Thoracic aorta (tissue), 2 donors: ENCODE data around the gene CCDC167. TPM values are rescaled to one million over a fixed set of nuclear protein-coding genes. Genes with fewer than 3 reads are reported as not detected.

Source experiments
- ATAC-seq: fragments of 150-250 bp; one replicate; pipeline ENCODE4 v1.8.0; 2017; ENCODE audit warnings: low read depth; ENCODE audit not compliant: insufficient number of reproducible peaks, low FRiP score
- DNase-seq: peaks from one replicate; pipeline ENCODE4 v3.0.0-alpha.2; 2020; ENCODE audit warnings: low spot score
- H3K27ac ChIP-seq, 2 donors: fragments of 200-600 bp; sonication (generic); 1 replicate in 1 of 2; 2 replicates in 1 of 2; pipeline ENCODE4 v1.5.1; 2016; ENCODE audit warnings: mild to moderate bottlenecking in 2 of 2, moderate library complexity in 2 of 2
- H3K27me3 ChIP-seq: fragments of 200-600 bp; sonication (generic); replicated peaks from 2 replicates; pipeline ENCODE4 v1.6.0; 2016; ENCODE audit warnings: mild to moderate bottlenecking; ENCODE audit not compliant: insufficient read depth
- H3K36me3 ChIP-seq: fragments of 200-600 bp; sonication (generic); one replicate; pipeline ENCODE4 v1.5.1; 2016
- H3K4me1 ChIP-seq, 2 donors: fragments of 200-600 bp; sonication (generic); 1 replicate in 1 of 2; 2 replicates in 1 of 2; pipeline versions ENCODE4 v1.5.1 to v1.6.0; 2016; ENCODE audit warnings: low read depth in 2 of 2, mild to moderate bottlenecking in 1 of 2; ENCODE audit not compliant: control insufficient read depth in 1 of 2
- H3K4me3 ChIP-seq: fragments of 200-600 bp; sonication (generic); 2 replicates; pipeline ENCODE4 v1.5.1; 2016; ENCODE audit warnings: mild to moderate bottlenecking
- H3K9me3 ChIP-seq: fragments of 200-600 bp; sonication (generic); 2 replicates; pipeline ENCODE4 v1.5.1; 2016
- CTCF ChIP-seq: fragments of 200-600 bp; sonication (generic); IDR thresholded peaks from one replicate; pipeline ENCODE4 v1.5.1; 2019; ENCODE audit warnings: antibody characterized with exemption
- total RNA-seq, 2 donors: library from RNA; depleted of rRNA; stranded (reverse); fragments of >200 nt; gene quantifications; one replicate each; pipeline versions ENCODE4 v1.1.0 to v1.2.3, GENCODE V29; 2016

Gene CCDC167
- total RNA-seq, 2 donors from 2014 or later, result 14.4 to 20.8 TPM

- no peak for DNase-seq
- H3K27ac ChIP-seq, result no peak overlapping the region
- H3K4me3 ChIP-seq, result peak overlapping the region; percentile 54
- ATAC-seq, result no peak
- TF ChIP-seq CTCF, result no peak
- no peaks in the 10 kb centered on the region for H3K36me3 ChIP-seq
- H3K27me3 ChIP-seq, result no peaks in the 10 kb centered on the region
- no peaks in the 10 kb centered on the region for H3K9me3 ChIP-seq
- H3K4me1 ChIP-seq, result peaks cover 0 to 12% of the 10 kb centered on the region in 2 donors
Observed at GRCh38 chr6:37535759-37536490, 36.2 kb upstream of the CCDC167 start.

- H3K4me1 ChIP-seq, result peaks cover 0 to 12% of the 10 kb centered on the region in 2 donors
- no peak for DNase-seq
- ATAC-seq, result no peak
- peak overlapping the region; percentile 54 for H3K4me3 ChIP-seq
- H3K9me3 ChIP-seq, result no peaks in the 10 kb centered on the region
- H3K27ac ChIP-seq, result no peak overlapping the region
- H3K27me3 ChIP-seq, result no peaks in the 10 kb centered on the region
- TF ChIP-seq CTCF, result no peak
- no peaks in the 10 kb centered on the region for H3K36me3 ChIP-seq
Observed at GRCh38 chr6:37535428-37535758, 35.7 kb upstream of the CCDC167 start.

- no peak overlapping the region for H3K27ac ChIP-seq
- no peak overlapping the region for H3K4me3 ChIP-seq
- TF ChIP-seq CTCF, result no peak
- no peak for DNase-seq
- no peaks in the 10 kb centered on the region for H3K9me3 ChIP-seq
- peaks cover 0 to 12% of the 10 kb centered on the region in 2 donors for H3K4me1 ChIP-seq
- no peaks in the 10 kb centered on the region for H3K36me3 ChIP-seq
- ATAC-seq, result no peak
- H3K27me3 ChIP-seq, result no peaks in the 10 kb centered on the region
Observed at GRCh38 chr6:37534893-37535292, 35.2 kb upstream of the CCDC167 start.

GRCh38 chr6:37532122-37532521, 32.4 kb upstream of the CCDC167 start:
- H3K27ac ChIP-seq, result no peak overlapping the region
- no peaks in the 10 kb centered on the region for H3K27me3 ChIP-seq
- H3K4me1 ChIP-seq, result peaks cover 0 to 12% of the 10 kb centered on the region in 2 donors
- no peak overlapping the region for H3K4me3 ChIP-seq
- no peaks in the 10 kb centered on the region for H3K9me3 ChIP-seq
- no peak for ATAC-seq
- DNase-seq, result no peak
- TF ChIP-seq CTCF, result no peak
- H3K36me3 ChIP-seq, result no peaks in the 10 kb centered on the region

GRCh38 chr6:37531437-37532036, 31.8 kb upstream of the CCDC167 start:
- Histone ChIP-seq H3K27ac (no peak overlapping the region), H3K4me1 (peaks cover 0 to 12% of the 10 kb centered on the region in 2 donors), H3K27me3 (no peaks in the 10 kb centered on the region), H3K36me3 (no peaks in the 10 kb centered on the region), H3K9me3 (no peaks in the 10 kb centered on the region), H3K4me3 (no peak overlapping the region)
- no peak for DNase-seq
- ATAC-seq, result no peak
- TF ChIP-seq CTCF, result no peak
